ENCODE measurements around the gene DMAC2. TPM values are rescaled to one million over a fixed set of nuclear protein-coding genes. Genes with fewer than 3 reads are reported as not detected.

DMAC2 gene
- total and polyA plus RNA-seq, 8 donors: 8.2 to 50.9 (median 41.7) TPM

GRCh38 chr19:41462497-41462896, 22.8 kb upstream of the DMAC2 start:
- no peak overlapping the region for H3K27ac ChIP-seq
- H3K36me3 ChIP-seq: no peaks in the 10 kb centered on the region
- peaks cover 0 to 5% (median 5%) of the 10 kb centered on the region in 4 donors for H3K9me3 ChIP-seq
- DNase-seq: no peak
- H3K27me3 ChIP-seq: peaks cover 0 to 93% (median 7%) of the 10 kb centered on the region in 3 donors
- no peak overlapping the region for H3K4me3 ChIP-seq
- no peak for TF ChIP-seq EP300 (IDR thresholded peaks at IDR 0.05)
- no peak for TF ChIP-seq CTCF (IDR thresholded peaks at IDR 0.05)
- TF ChIP-seq POLR2A (IDR thresholded peaks at IDR 0.05): no peak
- no peak for TF ChIP-seq POLR2AphosphoS5 (IDR thresholded peaks at IDR 0.05)
- intact Hi-C loops (cut with DNase I; ENCODE audit: low total_unique reads): no loop called here
- H3K4me1 ChIP-seq: no peaks in the 10 kb centered on the region
- 60 to 65% (median 62%) methylated on average over 6 of the region's 6 CpGs for WGBS, 5 donors

- 29 to 55% (median 47%) methylated on average over 1 of the region's 1 CpG for WGBS, 5 donors
- Histone ChIP-seq H3K4me3 (no peak overlapping the region), H3K27ac (no peak overlapping the region), H3K4me1 (peaks cover 0 to 12% (median 0%) of the 10 kb centered on the region in 4 donors), H3K9me3 (peaks cover 0 to 2% (median under 1%) of the 10 kb centered on the region in 4 donors), H3K36me3 (no peaks in the 10 kb centered on the region), H3K27me3 (peaks cover 0 to 44% (median 0%) of the 10 kb centered on the region in 3 donors)
- intact Hi-C loops (cut with DNase I; ENCODE audit: low total_unique reads): no loop called here
- no peak for TF ChIP-seq CTCF (IDR thresholded peaks at IDR 0.05)
- TF ChIP-seq EP300 (IDR thresholded peaks at IDR 0.05): no peak
- TF ChIP-seq POLR2A (IDR thresholded peaks at IDR 0.05): no peak
- TF ChIP-seq POLR2AphosphoS5 (IDR thresholded peaks at IDR 0.05): no peak
- no peak for DNase-seq
These were observed 17.5 kb upstream of the DMAC2 start for GRCh38 chr19:41457241-41457640.

GRCh38 chr19:41456342-41456918, 16.7 kb upstream of the DMAC2 start:
- no peaks in the 10 kb centered on the region for H3K36me3 ChIP-seq
- H3K9me3 ChIP-seq: no peaks in the 10 kb centered on the region
- peak in 1 of 2 donors; percentile 67 for DNase-seq
- peaks cover 0 to 12% (median 0%) of the 10 kb centered on the region in 4 donors for H3K4me1 ChIP-seq
- H3K27me3 ChIP-seq: peaks cover 0 to 36% (median 0%) of the 10 kb centered on the region in 3 donors
- peak overlapping the region in 2 of 5 donors; percentile 49 to 53 for H3K27ac ChIP-seq
- TF ChIP-seq CTCF (IDR thresholded peaks at IDR 0.05): no peak
- no peak for TF ChIP-seq POLR2AphosphoS5 (IDR thresholded peaks at IDR 0.05)
- no peak for TF ChIP-seq EP300 (IDR thresholded peaks at IDR 0.05)
- TF ChIP-seq POLR2A (IDR thresholded peaks at IDR 0.05): no peak
- intact Hi-C loops (cut with DNase I; ENCODE audit: low total_unique reads): no loop called here
- no peak overlapping the region for H3K4me3 ChIP-seq
- 15 to 30% (median 24%) methylated on average over 7 of the region's 7 CpGs for WGBS, 5 donors

GRCh38 chr19:41455936-41456335, 16.2 kb upstream of the DMAC2 start:
- no peaks in the 10 kb centered on the region for H3K9me3 ChIP-seq
- DNase-seq: no peak
- TF ChIP-seq CTCF (IDR thresholded peaks at IDR 0.05) (no peak), EP300 (IDR thresholded peaks at IDR 0.05) (no peak), POLR2AphosphoS5 (IDR thresholded peaks at IDR 0.05) (no peak), POLR2A (IDR thresholded peaks at IDR 0.05) (no peak)
- peak overlapping the region in 2 of 5 donors; percentile 49 to 53 for H3K27ac ChIP-seq
- H3K27me3 ChIP-seq: peaks cover 0 to 31% (median 0%) of the 10 kb centered on the region in 3 donors
- intact Hi-C loops (cut with DNase I; ENCODE audit: low total_unique reads): no loop called here
- H3K4me1 ChIP-seq: peaks cover 0 to 12% (median 0%) of the 10 kb centered on the region in 4 donors
- H3K4me3 ChIP-seq: no peak overlapping the region
- no peaks in the 10 kb centered on the region for H3K36me3 ChIP-seq
- 3 to 25% (median 14%) methylated on average over 2 of the region's 2 CpGs for whole genome bisulfite sequencing, 5 donors
